Ascending aorta (tissue), 2 donors: Measurements from ENCODE around the gene NLRP5. TPM values are rescaled to one million over a fixed set of nuclear protein-coding genes. Genes with fewer than 3 reads are reported as not detected.

ENCODE experiments used
- DNase-seq, 2 donors: peaks; one replicate each; pipeline ENCODE4 v3.0.0-alpha.2; 2019; ENCODE audit warnings: low spot score in 2 of 2
- H3K27ac ChIP-seq, 2 donors: fragments of 200-600 bp; sonication (generic); one replicate each; pipeline ENCODE4 v1.5.1; 2016 to 2017; ENCODE audit warnings: mild to moderate bottlenecking in 1 of 2
- H3K27me3 ChIP-seq: fragments of 200-600 bp; sonication (generic); one replicate; pipeline ENCODE4 v1.5.1; 2017
- H3K36me3 ChIP-seq, 2 donors: fragments of 200-600 bp; sonication (generic); one replicate each; pipeline ENCODE4 v1.5.1; 2016
- H3K4me1 ChIP-seq, 2 donors: fragments of 200-600 bp; sonication (generic); one replicate each; pipeline ENCODE4 v1.5.1; 2016 to 2017; ENCODE audit warnings: mild to moderate bottlenecking in 1 of 2
- H3K4me3 ChIP-seq, 2 donors: fragments of 200-600 bp; sonication (generic); one replicate each; pipeline ENCODE4 v1.5.1; 2016 to 2017; ENCODE audit warnings: mild to moderate bottlenecking in 1 of 2
- H3K9me3 ChIP-seq, 2 donors: fragments of 200-600 bp; sonication (generic); one replicate each; pipeline ENCODE4 v1.5.1; 2016
- CTCF ChIP-seq, 3 experiments: fragments of 200-600 bp in 2 of 3; fragments of 450-650 bp in 1 of 3; sonication (generic) in 2 of 3; IDR thresholded peaks; one replicate each; pipeline ENCODE4 v1.5.1; 2016 to 2019; ENCODE audit warnings: antibody characterized with exemption in 3 of 3, mild to moderate bottlenecking in 1 of 3, moderate library complexity in 1 of 3
- intact Hi-C: fragments of 100-400 bp; cut with DNase I; formaldehyde crosslinking; loops from one replicate; pipeline ENCODE4 v1.15.1; 2023
- total RNA-seq: library from RNA; depleted of rRNA; stranded (reverse); fragments of >200 nt; gene quantifications from one replicate; pipeline ENCODE4 v1.1.0, GENCODE V29; 2016

NLRP5 gene
- total RNA-seq, 1 donor from 2014 or later, result not detected

GRCh38 chr19:56106397-56106849, 119.8 kb downstream of the NLRP5 start:
- Histone ChIP-seq H3K4me1 (peaks cover 12 to 42% of the 10 kb centered on the region in 2 donors), H3K27ac (no peak overlapping the region), H3K4me3 (no peak overlapping the region), H3K9me3 (no peaks in the 10 kb centered on the region), H3K27me3 (no peaks in the 10 kb centered on the region), H3K36me3 (peaks cover 13 to 19% of the 10 kb centered on the region in 2 donors)
- no peak for DNase-seq
- no peak for TF ChIP-seq CTCF (IDR thresholded peaks at IDR 0.05)
- intact Hi-C loops, result no loop called here

GRCh38 chr19:56106993-56107392, 120.4 kb downstream of the NLRP5 start:
- Histone ChIP-seq H3K4me3 (no peak overlapping the region), H3K27me3 (no peaks in the 10 kb centered on the region), H3K9me3 (no peaks in the 10 kb centered on the region), H3K27ac (no peak overlapping the region), H3K36me3 (peaks cover 8 to 14% of the 10 kb centered on the region in 2 donors), H3K4me1 (peaks cover 12 to 45% of the 10 kb centered on the region in 2 donors)
- DNase-seq, result no peak
- intact Hi-C loops, result no loop called here
- TF ChIP-seq CTCF (IDR thresholded peaks at IDR 0.05), result no peak

GRCh38 chr19:56107626-56108351, 121.2 kb downstream of the NLRP5 start:
- TF ChIP-seq CTCF (IDR thresholded peaks at IDR 0.05), result no peak
- no peak for DNase-seq
- Histone ChIP-seq H3K36me3 (peaks cover 2 to 6% of the 10 kb centered on the region in 2 donors), H3K4me1 (peaks cover 12 to 45% of the 10 kb centered on the region in 2 donors), H3K4me3 (peak overlapping the region in 1 of 2 donors; percentile 39), H3K27ac (peak overlapping the region; percentile 8 to 43), H3K27me3 (no peaks in the 10 kb centered on the region), H3K9me3 (no peaks in the 10 kb centered on the region)
- intact Hi-C loops, result no loop called here

DNA sequence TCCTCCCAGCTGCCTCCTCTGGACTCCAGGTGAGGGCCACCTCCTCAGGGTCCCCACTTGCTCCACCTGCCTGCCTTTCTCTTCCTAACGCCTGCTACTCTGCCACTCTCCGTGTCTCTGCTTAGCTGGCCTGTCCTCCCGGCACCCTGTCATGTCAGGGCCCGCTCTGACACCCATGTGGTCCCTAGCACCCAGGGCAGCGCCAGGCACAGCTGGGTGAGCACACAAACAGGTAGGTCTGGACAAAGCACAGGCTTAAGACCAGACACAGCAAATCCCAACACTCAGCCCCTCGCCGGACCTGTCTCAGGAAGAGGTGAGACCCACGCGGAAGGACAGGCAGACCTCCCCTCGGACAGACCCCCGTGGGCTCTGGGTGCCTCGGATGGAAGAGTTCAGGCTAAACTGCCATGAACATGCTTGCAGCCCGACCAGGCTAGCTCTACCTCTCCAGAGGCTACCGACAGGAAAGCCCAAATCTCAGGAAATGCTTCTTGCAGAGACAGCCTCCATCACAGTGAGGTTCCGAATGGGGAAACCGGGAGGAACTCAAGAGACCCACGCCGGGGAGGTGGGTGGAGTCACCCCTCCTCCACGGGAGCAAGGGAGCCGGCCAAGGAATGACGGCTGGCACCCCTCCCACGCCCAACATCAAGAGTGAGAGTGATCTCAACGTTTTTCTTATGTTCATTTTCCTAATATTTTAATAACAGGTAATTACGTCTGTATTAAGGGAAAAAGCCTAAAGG, 122.0 kb downstream of the NLRP5 start:
- TF ChIP-seq CTCF (IDR thresholded peaks at IDR 0.05), result no peak
- no peaks in the 10 kb centered on the region for H3K9me3 ChIP-seq
- no peak for DNase-seq
- peak overlapping the region; percentile 33 to 43 for H3K27ac ChIP-seq
- peaks cover 12 to 45% of the 10 kb centered on the region in 2 donors for H3K4me1 ChIP-seq
- intact Hi-C loops, result no loop called here
- H3K4me3 ChIP-seq, result peak overlapping the region; percentile 17 to 39
- H3K36me3 ChIP-seq, result peaks cover 0 to 2% of the 10 kb centered on the region in 2 donors
- H3K27me3 ChIP-seq, result no peaks in the 10 kb centered on the region

GRCh38 chr19:56109226-56109625, 122.7 kb downstream of the NLRP5 start:
- Histone ChIP-seq H3K4me3 (peak overlapping the region in 1 of 2 donors; percentile 39), H3K27ac (no peak overlapping the region), H3K4me1 (peaks cover 12 to 45% of the 10 kb centered on the region in 2 donors), H3K36me3 (peaks cover 0 to 2% of the 10 kb centered on the region in 2 donors), H3K27me3 (no peaks in the 10 kb centered on the region), H3K9me3 (no peaks in the 10 kb centered on the region)
- DNase-seq, result no peak
- no peak for TF ChIP-seq CTCF (IDR thresholded peaks at IDR 0.05)
- intact Hi-C loops, result no loop called here
